ENCODE data around the gene PRF1.
"Not testable (repeated sequence)": the region's sequence is repeated elsewhere in the genome, so short reads cannot be mapped to it uniquely, and the experiment has no call there.

The PRF1 gene

GRCh38 chr10:70602665-70603448 lies at the start of gene PRF1:
PRF1 (minus strand) TSS chr10:70602741; CDS start chr10:70600902, 1,839 bp downstream.
- DNase-seq (ENCODE audit: insufficient read length, low spot score) (no peak), FAIRE-seq (no peak)
- no peak for TF ChIP-seq CTCF (IDR thresholded peaks at IDR 0.05; ENCODE audit: insufficient read depth, missing control alignments)

GRCh38 chr10:70651661-70652060 lies 49.1 kb upstream of the PRF1 start:
- FAIRE-seq (no peak), DNase-seq (ENCODE audit: insufficient read length, low spot score) (no peak)
- TF ChIP-seq CTCF (IDR thresholded peaks at IDR 0.05; ENCODE audit: insufficient read depth, missing control alignments) = no peak

- DNase-seq (ENCODE audit: insufficient read length, low spot score) (no peak), FAIRE-seq (no peak)
These were observed 48.2 kb upstream of the PRF1 start for GRCh38 chr10:70650718-70651117.

GRCh38 chr10:70650104-70650503 lies 47.6 kb upstream of the PRF1 start:
- no peak for DNase-seq (ENCODE audit: insufficient read length, low spot score)
- FAIRE-seq = no peak
- no peak for TF ChIP-seq CTCF (IDR thresholded peaks at IDR 0.05; ENCODE audit: insufficient read depth, missing control alignments)

More at GRCh38 chr10:70650718-70651117, 48.2 kb upstream of the PRF1 start:
- TF ChIP-seq CTCF (IDR thresholded peaks at IDR 0.05; ENCODE audit: insufficient read depth, missing control alignments) = no peak

- FAIRE-seq (no peak), DNase-seq (ENCODE audit: insufficient read length, low spot score) (no peak)
- no peak for TF ChIP-seq CTCF (IDR thresholded peaks at IDR 0.05; ENCODE audit: insufficient read depth, missing control alignments)
These were observed 47.0 kb upstream of the PRF1 start for GRCh38 chr10:70649526-70649925.

GRCh38 chr10:70648427-70648826 lies 45.9 kb upstream of the PRF1 start:
- TF ChIP-seq CTCF (IDR thresholded peaks at IDR 0.05; ENCODE audit: insufficient read depth, missing control alignments) = no peak
- DNase-seq (ENCODE audit: insufficient read length, low spot score) (no peak), FAIRE-seq (no peak)

- DNase-seq (ENCODE audit: insufficient read length, low spot score) = no peak
- FAIRE-seq = no peak
- no peak for TF ChIP-seq CTCF (IDR thresholded peaks at IDR 0.05; ENCODE audit: insufficient read depth, missing control alignments)
These were observed 44.5 kb upstream of the PRF1 start for GRCh38 chr10:70647086-70647485.

- DNase-seq (ENCODE audit: insufficient read length, low spot score); FAIRE-seq: not testable (repeated sequence)
These were observed 42.4 kb upstream of the PRF1 start for GRCh38 chr10:70644959-70645358.

- not testable (repeated sequence) for DNase-seq (ENCODE audit: insufficient read length, low spot score); FAIRE-seq
These were observed 40.7 kb upstream of the PRF1 start for GRCh38 chr10:70643272-70643671.

GRCh38 chr10:70639640-70640383 lies 37.3 kb upstream of the PRF1 start:
- not testable (repeated sequence) for FAIRE-seq

More at GRCh38 chr10:70639640-70640383, 37.3 kb upstream of the PRF1 start:
- not testable (repeated sequence) for DNase-seq (ENCODE audit: insufficient read length, low spot score)
